H1 (cell line): ENCODE data around the gene FGFBP2.

ENCODE experiments used
- CHD2 ChIP-seq: IDR thresholded peaks from 2 replicates; pipeline ENCODE4 v1.6.1; 2012; ENCODE audit warnings: low read length, improper control_type of control experiment
- CTCF ChIP-seq, 3 experiments: IDR thresholded peaks; 1 replicate in 2 of 3; 2 replicates in 1 of 3; pipeline versions ENCODE4 v1.5.1 to v1.6.1; 2011; ENCODE audit warnings: low read length in 3 of 3, mild to moderate bottlenecking in 3 of 3, inconsistent platforms in 2 of 3, low read depth in 1 of 3, moderate library complexity in 1 of 3; ENCODE audit not compliant: insufficient read depth in 1 of 3; ENCODE audit errors: control extremely low read depth in 1 of 3
- E2F6 ChIP-seq: IDR thresholded peaks from 2 replicates; pipeline ENCODE4 v1.6.1; 2012; ENCODE audit warnings: inconsistent platforms
- EZH2 ChIP-seq: fragments of 200-600 bp; sonication (generic); IDR thresholded peaks from 2 replicates; pipeline ENCODE4 v1.7.1; 2012; ENCODE audit warnings: low read depth, mild to moderate bottlenecking, moderate library complexity, low read length, inconsistent platforms; ENCODE audit not compliant: severe bottlenecking
- HDAC2 ChIP-seq, 2 experiments: fragments of 300-600 bp in 1 of 2; sonication (generic) in 1 of 2; IDR thresholded peaks; 2 replicates each; pipeline ENCODE4 v1.6.1; 2011 to 2012; ENCODE audit warnings: low read depth in 2 of 2, low read length in 2 of 2, mild to moderate bottlenecking in 2 of 2, moderate library complexity in 2 of 2, borderline replicate concordance in 1 of 2, inconsistent platforms in 1 of 2
- JUND ChIP-seq: IDR thresholded peaks from 2 replicates; pipeline ENCODE4 v1.6.1; 2011; ENCODE audit warnings: mild to moderate bottlenecking, improper control_type of control experiment, low read length
- NANOG ChIP-seq: IDR thresholded peaks from 2 replicates; pipeline ENCODE4 v1.6.1; 2011; ENCODE audit warnings: low read length, low read depth, mild to moderate bottlenecking, inconsistent platforms; ENCODE audit not compliant: insufficient read depth, poor library complexity, severe bottlenecking
- POLR2AphosphoS5 ChIP-seq: IDR thresholded peaks from 2 replicates; pipeline ENCODE4 v1.6.1; 2011; ENCODE audit warnings: low read depth, low read length
- SIRT6 ChIP-seq: IDR thresholded peaks from one replicate; pipeline ENCODE4 v1.7.1; 2012; ENCODE audit warnings: low read length, inconsistent platforms
- SP1 ChIP-seq: IDR thresholded peaks from 2 replicates; pipeline ENCODE4 v1.6.1; 2011; ENCODE audit warnings: low read depth, low read length
- TAF1 ChIP-seq: IDR thresholded peaks from 2 replicates; pipeline ENCODE4 v1.6.1; 2011; ENCODE audit warnings: mild to moderate bottlenecking, low read depth, low read length
- TCF12 ChIP-seq: IDR thresholded peaks from 2 replicates; pipeline ENCODE4 v1.6.1; 2011; ENCODE audit warnings: low read depth, mild to moderate bottlenecking, low read length

GRCh38 chr4:15961781-15962510 lies 1.0 kb downstream of the FGFBP2 start:
- TF ChIP-seq HDAC2 (IDR thresholded peaks at IDR 0.05; ENCODE audit: borderline replicate concordance in 1 of 2, low read depth in 2 of 2, low read length in 2 of 2), result no peak
- TF ChIP-seq TCF12, result no peak
- TF ChIP-seq CTCF (IDR thresholded peaks at IDR 0.05; ENCODE audit: control extremely low read depth in 1 of 3, insufficient read depth in 1 of 3, low read depth in 1 of 3, low read length in 3 of 3), result no peak
- TF ChIP-seq SIRT6, result no peak
- no peak for TF ChIP-seq CHD2
- no peak for TF ChIP-seq NANOG
- no peak for TF ChIP-seq TAF1
- no peak for TF ChIP-seq E2F6
- TF ChIP-seq EZH2, result no peak
- no peak for TF ChIP-seq SP1
- no peak for TF ChIP-seq POLR2AphosphoS5
- TF ChIP-seq JUND, result no peak
